Measurements from ENCODE around the gene FBXO42. TPM values are rescaled to one million over a fixed set of nuclear protein-coding genes. Genes with fewer than 3 reads are reported as not detected.

The FBXO42 gene
- total and polyA plus RNA-seq, 2 of the 8 experiments (the other 6 are each of a cell fraction or from before 2014, with no cell fraction given) = 15.1 to 17.0 TPM

DNA sequence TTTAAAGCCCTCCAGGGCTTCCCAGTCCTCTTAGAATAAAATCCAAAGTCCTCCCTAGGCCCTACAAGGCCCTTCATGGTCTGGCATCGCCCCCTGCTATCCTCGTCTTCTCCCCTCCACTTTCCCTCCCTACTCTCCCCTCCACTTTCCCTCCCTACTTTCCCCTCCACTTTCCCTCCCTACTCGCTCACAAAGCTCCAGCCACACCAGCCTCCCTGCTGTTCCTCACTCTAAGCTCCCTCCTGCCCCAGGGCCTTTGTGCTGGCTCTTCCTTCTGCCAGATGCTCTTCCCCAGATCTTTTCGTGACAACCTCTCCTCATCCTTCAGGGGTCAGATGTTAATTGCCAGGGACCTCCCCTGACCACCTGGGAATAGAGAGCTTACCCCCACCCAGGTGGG, 152.6 kb downstream of the FBXO42 start (continued):
- TF ChIP-seq, protein P1, sequence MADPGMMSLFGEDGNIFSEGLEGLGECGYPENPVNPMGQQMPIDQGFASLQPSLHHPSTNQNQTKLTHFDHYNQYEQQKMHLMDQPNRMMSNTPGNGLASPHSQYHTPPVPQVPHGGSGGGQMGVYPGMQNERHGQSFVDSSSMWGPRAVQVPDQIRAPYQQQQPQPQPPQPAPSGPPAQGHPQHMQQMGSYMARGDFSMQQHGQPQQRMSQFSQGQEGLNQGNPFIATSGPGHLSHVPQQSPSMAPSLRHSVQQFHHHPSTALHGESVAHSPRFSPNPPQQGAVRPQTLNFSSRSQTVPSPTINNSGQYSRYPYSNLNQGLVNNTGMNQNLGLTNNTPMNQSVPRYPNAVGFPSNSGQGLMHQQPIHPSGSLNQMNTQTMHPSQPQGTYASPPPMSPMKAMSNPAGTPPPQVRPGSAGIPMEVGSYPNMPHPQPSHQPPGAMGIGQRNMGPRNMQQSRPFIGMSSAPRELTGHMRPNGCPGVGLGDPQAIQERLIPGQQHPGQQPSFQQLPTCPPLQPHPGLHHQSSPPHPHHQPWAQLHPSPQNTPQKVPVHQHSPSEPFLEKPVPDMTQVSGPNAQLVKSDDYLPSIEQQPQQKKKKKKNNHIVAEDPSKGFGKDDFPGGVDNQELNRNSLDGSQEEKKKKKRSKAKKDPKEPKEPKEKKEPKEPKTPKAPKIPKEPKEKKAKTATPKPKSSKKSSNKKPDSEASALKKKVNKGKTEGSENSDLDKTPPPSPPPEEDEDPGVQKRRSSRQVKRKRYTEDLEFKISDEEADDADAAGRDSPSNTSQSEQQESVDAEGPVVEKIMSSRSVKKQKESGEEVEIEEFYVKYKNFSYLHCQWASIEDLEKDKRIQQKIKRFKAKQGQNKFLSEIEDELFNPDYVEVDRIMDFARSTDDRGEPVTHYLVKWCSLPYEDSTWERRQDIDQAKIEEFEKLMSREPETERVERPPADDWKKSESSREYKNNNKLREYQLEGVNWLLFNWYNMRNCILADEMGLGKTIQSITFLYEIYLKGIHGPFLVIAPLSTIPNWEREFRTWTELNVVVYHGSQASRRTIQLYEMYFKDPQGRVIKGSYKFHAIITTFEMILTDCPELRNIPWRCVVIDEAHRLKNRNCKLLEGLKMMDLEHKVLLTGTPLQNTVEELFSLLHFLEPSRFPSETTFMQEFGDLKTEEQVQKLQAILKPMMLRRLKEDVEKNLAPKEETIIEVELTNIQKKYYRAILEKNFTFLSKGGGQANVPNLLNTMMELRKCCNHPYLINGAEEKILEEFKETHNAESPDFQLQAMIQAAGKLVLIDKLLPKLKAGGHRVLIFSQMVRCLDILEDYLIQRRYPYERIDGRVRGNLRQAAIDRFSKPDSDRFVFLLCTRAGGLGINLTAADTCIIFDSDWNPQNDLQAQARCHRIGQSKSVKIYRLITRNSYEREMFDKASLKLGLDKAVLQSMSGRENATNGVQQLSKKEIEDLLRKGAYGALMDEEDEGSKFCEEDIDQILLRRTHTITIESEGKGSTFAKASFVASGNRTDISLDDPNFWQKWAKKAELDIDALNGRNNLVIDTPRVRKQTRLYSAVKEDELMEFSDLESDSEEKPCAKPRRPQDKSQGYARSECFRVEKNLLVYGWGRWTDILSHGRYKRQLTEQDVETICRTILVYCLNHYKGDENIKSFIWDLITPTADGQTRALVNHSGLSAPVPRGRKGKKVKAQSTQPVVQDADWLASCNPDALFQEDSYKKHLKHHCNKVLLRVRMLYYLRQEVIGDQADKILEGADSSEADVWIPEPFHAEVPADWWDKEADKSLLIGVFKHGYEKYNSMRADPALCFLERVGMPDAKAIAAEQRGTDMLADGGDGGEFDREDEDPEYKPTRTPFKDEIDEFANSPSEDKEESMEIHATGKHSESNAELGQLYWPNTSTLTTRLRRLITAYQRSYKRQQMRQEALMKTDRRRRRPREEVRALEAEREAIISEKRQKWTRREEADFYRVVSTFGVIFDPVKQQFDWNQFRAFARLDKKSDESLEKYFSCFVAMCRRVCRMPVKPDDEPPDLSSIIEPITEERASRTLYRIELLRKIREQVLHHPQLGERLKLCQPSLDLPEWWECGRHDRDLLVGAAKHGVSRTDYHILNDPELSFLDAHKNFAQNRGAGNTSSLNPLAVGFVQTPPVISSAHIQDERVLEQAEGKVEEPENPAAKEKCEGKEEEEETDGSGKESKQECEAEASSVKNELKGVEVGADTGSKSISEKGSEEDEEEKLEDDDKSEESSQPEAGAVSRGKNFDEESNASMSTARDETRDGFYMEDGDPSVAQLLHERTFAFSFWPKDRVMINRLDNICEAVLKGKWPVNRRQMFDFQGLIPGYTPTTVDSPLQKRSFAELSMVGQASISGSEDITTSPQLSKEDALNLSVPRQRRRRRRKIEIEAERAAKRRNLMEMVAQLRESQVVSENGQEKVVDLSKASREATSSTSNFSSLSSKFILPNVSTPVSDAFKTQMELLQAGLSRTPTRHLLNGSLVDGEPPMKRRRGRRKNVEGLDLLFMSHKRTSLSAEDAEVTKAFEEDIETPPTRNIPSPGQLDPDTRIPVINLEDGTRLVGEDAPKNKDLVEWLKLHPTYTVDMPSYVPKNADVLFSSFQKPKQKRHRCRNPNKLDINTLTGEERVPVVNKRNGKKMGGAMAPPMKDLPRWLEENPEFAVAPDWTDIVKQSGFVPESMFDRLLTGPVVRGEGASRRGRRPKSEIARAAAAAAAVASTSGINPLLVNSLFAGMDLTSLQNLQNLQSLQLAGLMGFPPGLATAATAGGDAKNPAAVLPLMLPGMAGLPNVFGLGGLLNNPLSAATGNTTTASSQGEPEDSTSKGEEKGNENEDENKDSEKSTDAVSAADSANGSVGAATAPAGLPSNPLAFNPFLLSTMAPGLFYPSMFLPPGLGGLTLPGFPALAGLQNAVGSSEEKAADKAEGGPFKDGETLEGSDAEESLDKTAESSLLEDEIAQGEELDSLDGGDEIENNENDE (IDR thresholded peaks at IDR 0.05; ENCODE audit: insufficient replicate concordance, low read length) = no peak
- TF ChIP-seq KDM5A (IDR thresholded peaks at IDR 0.05; ENCODE audit: low read length) (no peak), SIN3A (conservative IDR thresholded peaks at IDR 0.05 in 1 of 2, IDR thresholded peaks at IDR 0.05 in 1 of 2; ENCODE audit: low read depth in 1 of 2, low read length in 2 of 2) (no peak), PHF8 (conservative IDR thresholded peaks at IDR 0.05; ENCODE audit: low read depth, low read length) (no peak), TCF12 (IDR thresholded peaks at IDR 0.05; ENCODE audit: low read depth, low read length) (no peak), POU5F1 (IDR thresholded peaks at IDR 0.05; ENCODE audit: low read depth, low read length) (no peak), CTCF (IDR thresholded peaks at IDR 0.05; ENCODE audit: control extremely low read depth in 1 of 3, insufficient read depth in 1 of 3, low read depth in 1 of 3, low read length in 3 of 3) (no peak)
- TF ChIP-seq, protein P2, sequence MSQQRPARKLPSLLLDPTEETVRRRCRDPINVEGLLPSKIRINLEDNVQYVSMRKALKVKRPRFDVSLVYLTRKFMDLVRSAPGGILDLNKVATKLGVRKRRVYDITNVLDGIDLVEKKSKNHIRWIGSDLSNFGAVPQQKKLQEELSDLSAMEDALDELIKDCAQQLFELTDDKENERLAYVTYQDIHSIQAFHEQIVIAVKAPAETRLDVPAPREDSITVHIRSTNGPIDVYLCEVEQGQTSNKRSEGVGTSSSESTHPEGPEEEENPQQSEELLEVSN (IDR thresholded peaks at IDR 0.05) = no peak
